Astrocyte of the cerebellum (primary cell): ENCODE data around the gene ZNFX1.
"Not testable (repeated sequence)": the region's sequence is repeated elsewhere in the genome, so short reads cannot be mapped to it uniquely, and the experiment has no call there.

ENCODE experiments used
- DNase-seq: peaks from one replicate; pipeline ENCODE4 v3.0.0-alpha.2; 2011; ENCODE audit warnings: low read depth
- H3K4me3 ChIP-seq: 2 replicates; pipeline ENCODE4 v1.5.1; 2011; ENCODE audit warnings: mild to moderate bottlenecking, low read depth, low read length, moderate library complexity
- CTCF ChIP-seq: IDR thresholded peaks from 2 replicates; pipeline ENCODE4 v1.5.1; 2012; ENCODE audit warnings: low read length, low read depth, moderate library complexity, mild to moderate bottlenecking; ENCODE audit errors: missing control alignments
- in situ Hi-C: cut with HindIII; loops from 2 replicates; pipeline ENCODE4 v1.10.0; 2017; ENCODE audit warnings: low sequenced_read_pairs

The ZNFX1 gene

GRCh38 chr20:49219924-49220831, 57.7 kb downstream of the ZNFX1 start:
- H3K4me3 ChIP-seq: peak overlapping the region; percentile 84
- in situ Hi-C loops: loop anchor here (5.0 kb wide), 1 partner anchor 88 kb away; no protein-coding TSS in a partner anchor
- no peak for TF ChIP-seq CTCF
- DNase-seq: no peak

DNA sequence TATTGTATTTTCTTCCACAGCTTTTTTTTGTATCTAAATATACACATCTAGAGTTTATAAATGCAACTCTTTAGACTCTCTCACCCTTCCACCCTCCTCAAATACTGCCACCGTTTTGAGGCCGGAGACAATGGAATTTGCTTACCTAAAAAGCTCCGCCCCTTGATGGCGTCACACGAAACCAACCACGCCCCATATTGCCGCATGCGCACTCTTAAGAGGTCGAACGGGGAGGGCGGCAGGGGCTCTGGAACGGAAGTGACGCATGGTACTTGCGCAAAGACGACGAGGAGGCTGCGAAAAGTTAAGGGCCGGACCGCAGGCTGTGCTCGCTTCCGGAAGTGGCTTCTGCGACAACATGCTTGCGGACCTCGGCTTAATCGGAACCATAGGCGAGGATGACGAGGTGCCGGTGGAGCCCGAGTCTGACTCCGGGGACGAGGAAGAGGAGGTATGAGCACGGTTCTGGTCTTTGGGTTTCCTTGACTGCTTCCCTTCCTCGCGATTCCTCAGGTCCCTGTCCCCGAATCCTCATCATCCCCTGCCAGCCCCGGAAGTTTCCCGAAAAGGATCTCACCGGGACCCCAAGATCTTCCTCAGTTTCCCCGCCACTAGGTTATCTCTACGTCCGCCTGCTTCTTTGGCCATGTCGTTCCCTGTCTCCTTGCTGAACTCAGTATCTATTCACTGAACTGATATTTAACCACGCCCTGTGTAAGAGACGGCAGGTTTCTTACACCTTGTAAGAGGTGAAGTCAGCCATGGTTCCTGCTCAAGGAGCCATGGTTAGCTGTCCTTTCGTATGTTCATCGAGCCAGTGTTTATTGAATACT, 58.5 kb downstream of the ZNFX1 start, which contains the start of gene DDX27:
DDX27 (plus strand) TSS at position 326 of the 833 bp plus-strand sequence; CDS start at position 359, 33 bp downstream.
- no peak for TF ChIP-seq CTCF
- DNase-seq: peak; percentile 98
- peak within 1 kb of the TSS; percentile 84 for H3K4me3 ChIP-seq
- in situ Hi-C loops: no loop called here

GRCh38 chr20:49218739-49219090, 59.1 kb downstream of the ZNFX1 start:
- in situ Hi-C loops, DNase-seq: not testable (repeated sequence)
- H3K4me3 ChIP-seq: peak overlapping the region; percentile 84

GRCh38 chr20:49216991-49217578, 60.8 kb downstream of the ZNFX1 start:
- no peak overlapping the region for H3K4me3 ChIP-seq
- in situ Hi-C loops: no loop called here

GRCh38 chr20:49215232-49215631, 62.6 kb downstream of the ZNFX1 start:
- no peak for DNase-seq
- no peak overlapping the region for H3K4me3 ChIP-seq
- in situ Hi-C loops: no loop called here
- TF ChIP-seq CTCF: no peak

More at GRCh38 chr20:49216991-49217578, 60.8 kb downstream of the ZNFX1 start:
- TF ChIP-seq CTCF: peak; percentile 89
- DNase-seq: peak; percentile 88

DNA sequence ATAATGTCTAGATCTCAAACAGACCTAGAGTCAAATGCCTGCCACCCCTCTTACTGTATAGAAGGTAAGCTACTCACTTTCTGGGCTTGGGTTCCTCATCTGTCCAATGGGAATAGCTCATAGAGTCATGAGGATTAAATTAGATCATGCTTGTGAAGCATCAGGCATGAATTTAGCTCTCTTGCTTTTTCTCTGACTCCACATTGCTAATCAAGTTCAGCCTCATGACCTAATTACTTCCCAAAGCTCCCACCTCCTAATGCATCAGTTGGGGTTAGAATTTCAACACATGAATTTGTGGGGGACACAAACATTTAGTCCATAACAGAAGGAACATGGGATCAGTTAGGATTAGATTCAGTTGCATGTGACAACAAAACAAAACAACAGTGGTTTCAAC, 63.3 kb downstream of the ZNFX1 start:
- no peak for TF ChIP-seq CTCF
- no peak overlapping the region for H3K4me3 ChIP-seq
- in situ Hi-C loops: no loop called here
- DNase-seq: no peak
